AG04450 (cell line): ENCODE measurements around the gene FAM25G. TPM values are rescaled to one million over a fixed set of nuclear protein-coding genes. Genes with fewer than 3 reads are reported as not detected.
"Not testable (repeated sequence)": the region's sequence is repeated elsewhere in the genome, so short reads cannot be mapped to it uniquely, and the experiment has no call there.

Experiments used
- CTCF ChIA-PET: fragments of 300-600, 350-600 bp; formaldehyde crosslinking; extraction: SDS; loops from one replicate; lab custom pipeline; 2022; ENCODE audit warnings: antibody characterized with exemption, inconsistent platforms; lab: Charles Lee
- POLR2A ChIA-PET: fragments of 350-600 bp; formaldehyde crosslinking; extraction: SDS; loops from one replicate; lab custom pipeline; 2021; ENCODE audit warnings: antibody characterized with exemption, inconsistent platforms; lab: Yijun Ruan, JAX
- DNase-seq: peaks from one replicate; pipeline ENCODE4 v3.0.0-alpha.2; 2011; ENCODE audit warnings: low read depth, low spot score
- H3K27ac ChIP-seq: one replicate; pipeline ENCODE4 v1.5.1; 2012; ENCODE audit warnings: low read depth, low read length, control low read depth
- H3K27me3 ChIP-seq: one replicate; pipeline ENCODE4 v1.6.0; 2012; ENCODE audit warnings: low read length; ENCODE audit not compliant: control insufficient read depth, insufficient read depth
- H3K4me3 ChIP-seq: 2 replicates; pipeline ENCODE4 v1.5.1; 2011; ENCODE audit warnings: mild to moderate bottlenecking, low read depth, low read length, control low read depth
- H3K9me3 ChIP-seq: 2 replicates; pipeline ENCODE4 v1.5.1; 2012; ENCODE audit warnings: low read length; ENCODE audit not compliant: control insufficient read depth, insufficient read depth
- polyA plus RNA-seq: library from polyadenylated mRNA; depleted of rRNA; stranded (reverse); fragments of >200 nt; gene quantifications from 2 replicates; pipeline ENCODE4 v1.2.3, GENCODE V29; 2011
- TF ChIP-seq, protein P1 (sequence below): IDR thresholded peaks from 2 replicates; pipeline ENCODE4 v1.5.1; 2011; ENCODE audit warnings: low read depth, low read length, control low read depth, inconsistent platforms

The FAM25G gene
- polyA plus RNA-seq, 1 experiment = not detected

DNA sequence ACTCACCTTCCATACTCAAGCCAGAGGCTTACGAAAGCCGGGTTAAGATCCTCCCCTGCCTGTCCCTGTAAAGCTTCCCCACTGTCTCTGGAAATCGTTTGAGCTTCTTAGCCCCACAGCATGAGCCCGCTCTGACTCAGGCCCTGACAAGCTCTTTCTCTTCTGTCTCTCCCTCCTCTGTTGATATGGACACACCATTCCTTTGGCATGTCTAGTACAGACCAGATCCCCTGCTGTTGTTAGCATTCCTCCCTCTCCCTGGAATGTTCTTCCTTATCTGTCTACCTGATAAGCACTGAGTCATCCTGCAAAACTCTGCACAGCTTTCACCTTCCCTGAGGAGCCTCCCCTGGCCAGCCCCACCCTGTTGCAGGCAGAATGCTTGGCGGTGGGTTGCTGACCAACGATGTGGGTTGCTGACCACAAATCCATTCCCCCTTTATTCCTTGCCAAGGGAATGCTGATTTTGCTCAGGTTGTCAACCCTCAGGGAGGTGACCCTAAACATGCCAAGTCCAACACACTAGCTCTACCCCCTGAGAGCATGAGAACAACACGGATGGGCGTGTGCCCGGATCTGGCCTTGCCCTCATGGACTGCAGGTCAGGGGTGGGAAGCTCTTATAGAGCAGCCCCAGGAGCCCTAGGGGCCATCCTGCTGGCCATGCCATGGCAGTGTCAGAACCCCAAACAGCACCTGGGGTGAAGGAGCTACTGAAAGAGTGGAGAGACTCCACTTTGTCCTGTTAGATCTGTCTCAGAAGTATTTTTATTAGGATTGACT lies 28.7 kb downstream of the FAM25G start:
- POLR2A ChIA-PET = not testable (repeated sequence)

GRCh38 chr10:47461261-47461687 lies 30.2 kb downstream of the FAM25G start:
- DNase-seq = peak; percentile 24

More for the DNA sequence above, 28.7 kb downstream of the FAM25G start:
- CTCF ChIA-PET, H3K4me3 ChIP-seq, H3K27ac ChIP-seq, H3K9me3 ChIP-seq, H3K27me3 ChIP-seq, DNase-seq: not testable (repeated sequence)

DNA sequence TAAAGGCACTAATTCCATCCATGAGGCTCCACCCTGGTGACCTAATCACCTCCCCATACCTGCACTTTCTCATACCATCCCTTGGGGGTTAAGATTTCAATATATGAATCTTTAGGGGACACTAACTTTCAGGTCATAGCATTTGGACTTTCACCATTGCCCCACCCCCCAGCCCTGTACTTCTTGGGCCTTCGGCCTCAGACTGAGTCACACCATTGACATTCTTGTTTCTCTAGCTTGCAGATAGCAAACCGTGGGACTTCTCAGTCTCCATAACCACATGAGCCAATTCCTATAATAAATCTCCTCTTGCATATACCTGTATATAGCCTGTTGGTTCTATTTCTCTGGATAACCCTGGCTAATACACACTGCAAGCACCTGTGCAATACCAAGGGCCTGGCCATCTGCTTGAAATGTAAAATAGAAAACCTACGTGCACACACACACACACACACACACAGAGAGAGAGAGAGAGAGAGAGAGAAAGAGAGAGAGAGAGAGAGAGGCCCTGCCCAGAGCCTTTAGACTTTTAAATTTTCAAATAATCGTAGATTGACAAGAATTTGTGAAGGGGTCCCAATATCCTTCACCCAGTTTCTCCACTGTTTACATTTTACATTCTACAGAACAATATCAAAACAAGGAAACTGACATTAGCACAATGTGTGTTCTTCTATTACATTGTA lies 32.9 kb downstream of the FAM25G start:
- ChIA-PET CTCF (no interaction called here), POLR2A (no interaction called here)
- H3K27ac ChIP-seq = no peak overlapping the region
- H3K4me3 ChIP-seq = no peak overlapping the region
- peaks cover 4% of the 10 kb centered on the region for H3K27me3 ChIP-seq
- no peaks in the 10 kb centered on the region for H3K9me3 ChIP-seq
- DNase-seq = peak; percentile 33
- TF ChIP-seq, protein P1, sequence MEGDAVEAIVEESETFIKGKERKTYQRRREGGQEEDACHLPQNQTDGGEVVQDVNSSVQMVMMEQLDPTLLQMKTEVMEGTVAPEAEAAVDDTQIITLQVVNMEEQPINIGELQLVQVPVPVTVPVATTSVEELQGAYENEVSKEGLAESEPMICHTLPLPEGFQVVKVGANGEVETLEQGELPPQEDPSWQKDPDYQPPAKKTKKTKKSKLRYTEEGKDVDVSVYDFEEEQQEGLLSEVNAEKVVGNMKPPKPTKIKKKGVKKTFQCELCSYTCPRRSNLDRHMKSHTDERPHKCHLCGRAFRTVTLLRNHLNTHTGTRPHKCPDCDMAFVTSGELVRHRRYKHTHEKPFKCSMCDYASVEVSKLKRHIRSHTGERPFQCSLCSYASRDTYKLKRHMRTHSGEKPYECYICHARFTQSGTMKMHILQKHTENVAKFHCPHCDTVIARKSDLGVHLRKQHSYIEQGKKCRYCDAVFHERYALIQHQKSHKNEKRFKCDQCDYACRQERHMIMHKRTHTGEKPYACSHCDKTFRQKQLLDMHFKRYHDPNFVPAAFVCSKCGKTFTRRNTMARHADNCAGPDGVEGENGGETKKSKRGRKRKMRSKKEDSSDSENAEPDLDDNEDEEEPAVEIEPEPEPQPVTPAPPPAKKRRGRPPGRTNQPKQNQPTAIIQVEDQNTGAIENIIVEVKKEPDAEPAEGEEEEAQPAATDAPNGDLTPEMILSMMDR = no peak

More at GRCh38 chr10:47461261-47461687, 30.2 kb downstream of the FAM25G start:
- Histone ChIP-seq H3K4me3 (peak overlapping the region; percentile 27; the same call in 1 of the 2 replicates), H3K27ac (peak overlapping the region; percentile 68)
- H3K27me3 ChIP-seq, CTCF ChIA-PET, H3K9me3 ChIP-seq, POLR2A ChIA-PET: not testable (repeated sequence)
- TF ChIP-seq, protein P1 = peak; percentile 35

- ChIA-PET POLR2A (no interaction called here), CTCF (no interaction called here)
- Histone ChIP-seq H3K27me3 (peaks cover 4% of the 10 kb centered on the region), H3K4me3 (no peak overlapping the region), H3K27ac (no peak overlapping the region), H3K9me3 (no peaks in the 10 kb centered on the region)
- TF ChIP-seq, protein P1 = no peak
- no peak for DNase-seq
These were observed 33.7 kb downstream of the FAM25G start for GRCh38 chr10:47457826-47458225.

DNA sequence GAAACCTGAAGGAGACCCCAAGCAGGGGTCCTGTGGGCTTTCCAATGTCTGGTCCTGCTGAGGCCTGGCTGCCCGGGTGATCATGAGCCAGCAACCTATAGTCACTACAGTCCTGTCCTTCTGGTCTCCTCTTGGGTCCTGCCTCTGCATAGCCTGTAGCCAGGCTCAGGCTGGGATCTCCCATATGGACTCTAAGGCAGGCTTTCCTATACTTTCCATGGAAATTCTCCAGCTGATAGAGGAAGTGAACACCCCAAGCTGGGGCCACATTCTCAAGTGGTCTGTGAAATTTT lies 34.0 kb downstream of the FAM25G start:
- Histone ChIP-seq H3K9me3 (no peaks in the 10 kb centered on the region), H3K4me3 (no peak overlapping the region), H3K27me3 (peaks cover 4% of the 10 kb centered on the region), H3K27ac (no peak overlapping the region)
- TF ChIP-seq, protein P1 = no peak
- POLR2A ChIA-PET = no interaction called here
- DNase-seq = no peak
- CTCF ChIA-PET = no interaction called here
